Spleen (tissue), 11 donors: ENCODE data around the gene NCDN. TPM values are rescaled to one million over a fixed set of nuclear protein-coding genes. Genes with fewer than 3 reads are reported as not detected.

Experiments used
- DNase-seq: peaks from one replicate; pipeline ENCODE4 v3.0.0-alpha.2; 2020
- H3K27ac ChIP-seq, 8 donors: fragments of 200-600 bp; sonication (generic) in 7 of 8; 1 replicate in 4 of 8; 2 replicates in 4 of 8; pipeline versions ENCODE4 v1.5.0 to v1.8.0; 2016 to 2021; ENCODE audit warnings: inconsistent platforms in 4 of 8, mild to moderate bottlenecking in 4 of 8, moderate library complexity in 1 of 8
- H3K27me3 ChIP-seq, 7 donors: fragments of 200-600 bp; sonication (generic) in 6 of 7; replicated peaks in 1 of 7; 1 replicate in 4 of 7; 2 replicates in 3 of 7; pipeline versions ENCODE4 v1.5.0 to v1.8.0; 2016 to 2021; ENCODE audit warnings: inconsistent platforms in 3 of 7, mild to moderate bottlenecking in 1 of 7
- H3K36me3 ChIP-seq, 6 donors: fragments of 200-600 bp; sonication (generic) in 5 of 6; 1 replicate in 4 of 6; 2 replicates in 2 of 6; pipeline versions ENCODE4 v1.5.0 to v1.8.0; 2016 to 2021; ENCODE audit warnings: inconsistent platforms in 2 of 6
- H3K4me1 ChIP-seq, 6 donors: fragments of 200-600 bp; sonication (generic) in 5 of 6; 1 replicate in 3 of 6; 2 replicates in 3 of 6; pipeline versions ENCODE4 v1.5.0 to v1.8.0; 2016 to 2021; ENCODE audit warnings: inconsistent platforms in 3 of 6
- H3K4me3 ChIP-seq, 8 donors: fragments of 200-600 bp; sonication (generic) in 7 of 8; 1 replicate in 4 of 8; 2 replicates in 4 of 8; pipeline versions ENCODE4 v1.5.0 to v1.8.0; 2016 to 2021; ENCODE audit warnings: inconsistent platforms in 4 of 8, mild to moderate bottlenecking in 4 of 8, moderate library complexity in 2 of 8
- H3K9me3 ChIP-seq, 8 donors: fragments of 200-600 bp; sonication (generic) in 7 of 8; 1 replicate in 4 of 8; 2 replicates in 4 of 8; pipeline versions ENCODE4 v1.5.0 to v1.8.0; 2016 to 2021; ENCODE audit warnings: inconsistent platforms in 4 of 8
- POLR2A ChIP-seq, 3 donors: fragments of 450-650 bp; IDR thresholded peaks; one replicate each; pipeline ENCODE4 v1.5.1; 2017; ENCODE audit warnings: antibody characterized with exemption in 3 of 3, mild to moderate bottlenecking in 1 of 3
- POLR2AphosphoS5 ChIP-seq, 3 donors: sonication (generic); formaldehyde crosslinking; IDR thresholded peaks; one replicate each; pipeline ENCODE4 v1.5.1; 2017; ENCODE audit warnings: antibody characterized with exemption in 3 of 3
- WGBS, 5 donors: extraction: QIAGEN DNeasy Blood & Tissue Kit in 3 of 5; methylation state at CpG; one replicate each; pipeline versions ENCODE4 v1.1.5 to v1.1.7; 2013 to 2018; 5-methylcytosine and 5-hydroxymethylcytosine counted together
- intact Hi-C: fragments of 100-400 bp; cut with DNase I; formaldehyde crosslinking; loops from one replicate; pipeline ENCODE4 v1.15.0; 2023; ENCODE audit warnings: low total_unique reads
- polyA plus RNA-seq, 3 donors: library from polyadenylated mRNA; stranded (reverse); fragments of 200-250 nt; gene quantifications; one replicate each; pipeline ENCODE4 v1.2.1, GENCODE V29; 2013
- total RNA-seq, 7 donors: library from RNA; depleted of rRNA in 3 of 7; stranded (reverse); fragments of >200 nt in 3 of 7; fragmentation: NEBNext Ultra II Directional in 4 of 7; extraction: Animal tissue kit (Norgen Biotek cat#: 25700) in 4 of 7; gene quantifications; one replicate each; pipeline versions ENCODE4 v1.1.0 to v1.2.1, GENCODE V29; 2016 to 2021
- TF ChIP-seq, protein P1 (sequence below), 11 experiments: fragments of 200-600 bp in 7 of 11; fragments of 450-650 bp in 4 of 11; sonication (generic) in 4 of 11; IDR thresholded peaks in 8 of 11; conservative IDR thresholded peaks in 3 of 11; 1 replicate in 7 of 11; 2 replicates in 4 of 11; pipeline versions ENCODE4 v1.4.0 to v1.8.0; 2016 to 2021; ENCODE audit warnings: antibody characterized with exemption in 11 of 11, inconsistent platforms in 4 of 11, mild to moderate bottlenecking in 1 of 11
- donor health status: healthy with polysubstance abuse.
- donor health status: DM: no; HTN: no; CAD: no; lungs with moderate emphysema.
- donor health status: DM: no; HTN: no; CAD: no.
- donor health status: Bipolar disorder and iron deficiency.
- donor health status: healthy.
- donor health status: DM: no; HTN: no; CAD: no.
- donor health status: DM: yes; HTN: yes; CAD: no.

NCDN gene
- total and polyA plus RNA-seq, 10 donors = 4.2 to 19.1 (median 16.5) TPM

DNA sequence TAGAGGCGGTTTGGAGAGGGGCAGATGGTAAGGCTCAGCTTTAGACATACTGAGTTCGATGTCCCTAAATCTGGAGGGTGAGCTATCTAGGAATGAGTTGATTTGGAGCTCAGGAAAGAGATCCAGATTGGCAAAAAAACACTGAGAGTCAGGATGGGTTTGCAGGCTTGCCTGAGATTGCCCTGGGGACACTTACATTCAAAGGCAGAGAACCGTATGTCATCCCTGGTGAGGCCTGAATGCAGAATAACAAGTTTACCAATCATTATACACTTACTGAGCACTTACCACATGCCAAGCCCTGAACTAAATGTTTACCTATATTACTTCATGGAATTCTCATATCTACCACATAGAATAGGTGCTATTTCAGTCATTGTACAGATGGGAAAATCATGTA, 43.0 kb downstream of the NCDN start:
- H3K4me1 ChIP-seq = no peaks in the 10 kb centered on the region
- 93 to 100% (median 95%) methylated on average over 3 of the region's 3 CpGs for WGBS, 5 donors
- H3K36me3 ChIP-seq = peaks cover 0 to 88% (median 57%) of the 10 kb centered on the region in 6 donors
- H3K4me3 ChIP-seq = no peak overlapping the region
- H3K9me3 ChIP-seq = no peaks in the 10 kb centered on the region
- intact Hi-C loops = no loop called here
- no peaks in the 10 kb centered on the region for H3K27me3 ChIP-seq
- TF ChIP-seq POLR2A (IDR thresholded peaks at IDR 0.05) (no peak), POLR2AphosphoS5 (IDR thresholded peaks at IDR 0.05) (no peak)
- TF ChIP-seq, protein P1, sequence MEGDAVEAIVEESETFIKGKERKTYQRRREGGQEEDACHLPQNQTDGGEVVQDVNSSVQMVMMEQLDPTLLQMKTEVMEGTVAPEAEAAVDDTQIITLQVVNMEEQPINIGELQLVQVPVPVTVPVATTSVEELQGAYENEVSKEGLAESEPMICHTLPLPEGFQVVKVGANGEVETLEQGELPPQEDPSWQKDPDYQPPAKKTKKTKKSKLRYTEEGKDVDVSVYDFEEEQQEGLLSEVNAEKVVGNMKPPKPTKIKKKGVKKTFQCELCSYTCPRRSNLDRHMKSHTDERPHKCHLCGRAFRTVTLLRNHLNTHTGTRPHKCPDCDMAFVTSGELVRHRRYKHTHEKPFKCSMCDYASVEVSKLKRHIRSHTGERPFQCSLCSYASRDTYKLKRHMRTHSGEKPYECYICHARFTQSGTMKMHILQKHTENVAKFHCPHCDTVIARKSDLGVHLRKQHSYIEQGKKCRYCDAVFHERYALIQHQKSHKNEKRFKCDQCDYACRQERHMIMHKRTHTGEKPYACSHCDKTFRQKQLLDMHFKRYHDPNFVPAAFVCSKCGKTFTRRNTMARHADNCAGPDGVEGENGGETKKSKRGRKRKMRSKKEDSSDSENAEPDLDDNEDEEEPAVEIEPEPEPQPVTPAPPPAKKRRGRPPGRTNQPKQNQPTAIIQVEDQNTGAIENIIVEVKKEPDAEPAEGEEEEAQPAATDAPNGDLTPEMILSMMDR (IDR thresholded peaks at IDR 0.05 in 8 of 11, conservative IDR thresholded peaks at IDR 0.05 in 3 of 11) = no peak
- no peak overlapping the region for H3K27ac ChIP-seq
- DNase-seq = no peak

DNA sequence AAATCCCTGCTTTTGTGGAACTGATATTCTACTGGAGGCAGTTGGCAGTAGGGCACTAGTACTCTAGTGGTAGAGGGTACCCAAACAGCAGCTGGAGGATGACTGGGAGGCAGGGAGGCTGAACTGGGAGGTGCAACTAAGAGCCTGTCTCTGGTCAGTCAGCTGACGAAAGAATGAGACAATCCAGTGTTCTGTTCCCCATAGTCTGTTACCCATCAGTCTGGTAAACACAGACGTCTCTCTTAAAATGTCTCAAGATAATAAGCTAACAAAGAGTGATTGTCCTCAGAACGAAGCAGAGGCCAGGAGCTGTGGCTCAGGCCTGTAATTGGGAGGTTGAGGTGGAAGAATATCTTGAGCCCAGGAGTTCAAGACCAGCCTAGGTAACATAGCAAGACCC, 45.9 kb downstream of the NCDN start:
- intact Hi-C loops = no loop called here
- DNase-seq = no peak
- Histone ChIP-seq H3K27ac (no peak overlapping the region), H3K4me1 (no peaks in the 10 kb centered on the region), H3K27me3 (no peaks in the 10 kb centered on the region), H3K9me3 (no peaks in the 10 kb centered on the region), H3K4me3 (no peak overlapping the region), H3K36me3 (peaks cover 0 to 97% (median 74%) of the 10 kb centered on the region in 6 donors)
- 87 to 98% (median 90%) methylated on average over 3 of the region's 3 CpGs for WGBS, 5 donors
- TF ChIP-seq POLR2A (IDR thresholded peaks at IDR 0.05) (no peak), POLR2AphosphoS5 (IDR thresholded peaks at IDR 0.05) (no peak)
- TF ChIP-seq, protein P1 (IDR thresholded peaks at IDR 0.05 in 8 of 11, conservative IDR thresholded peaks at IDR 0.05 in 3 of 11) = no peak

DNA sequence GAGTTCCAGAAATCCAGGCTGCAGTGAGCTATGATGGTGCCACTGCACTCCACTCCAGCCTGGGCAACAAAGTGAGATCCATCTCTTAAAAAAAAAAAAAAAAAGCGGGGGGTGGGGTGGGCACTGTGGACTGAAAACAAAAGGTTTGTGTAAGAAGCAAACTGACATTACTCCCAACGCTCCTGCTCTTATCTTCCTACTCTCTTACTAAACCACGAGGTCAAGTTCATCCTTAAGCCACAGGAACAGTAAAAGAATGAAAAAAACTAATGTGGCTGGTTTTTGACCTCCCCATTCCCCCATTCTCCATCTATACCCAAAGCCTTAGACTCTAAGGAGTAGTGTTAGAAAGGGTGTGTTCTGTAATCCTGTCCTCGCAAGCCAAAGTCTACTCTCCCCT, 46.3 kb downstream of the NCDN start:
- no peaks in the 10 kb centered on the region for H3K27me3 ChIP-seq
- no peaks in the 10 kb centered on the region for H3K9me3 ChIP-seq
- 77 to 92% (median 88%) methylated on average over 4 of the region's 4 CpGs for WGBS, 5 donors
- intact Hi-C loops = no loop called here
- no peak overlapping the region for H3K27ac ChIP-seq
- TF ChIP-seq POLR2A (IDR thresholded peaks at IDR 0.05) (no peak), POLR2AphosphoS5 (IDR thresholded peaks at IDR 0.05) (no peak)
- TF ChIP-seq, protein P1 (IDR thresholded peaks at IDR 0.05 in 8 of 11, conservative IDR thresholded peaks at IDR 0.05 in 3 of 11) = no peak
- DNase-seq = no peak
- no peak overlapping the region for H3K4me3 ChIP-seq
- H3K36me3 ChIP-seq = peaks cover 0 to 100% (median 79%) of the 10 kb centered on the region in 6 donors
- no peaks in the 10 kb centered on the region for H3K4me1 ChIP-seq

DNA sequence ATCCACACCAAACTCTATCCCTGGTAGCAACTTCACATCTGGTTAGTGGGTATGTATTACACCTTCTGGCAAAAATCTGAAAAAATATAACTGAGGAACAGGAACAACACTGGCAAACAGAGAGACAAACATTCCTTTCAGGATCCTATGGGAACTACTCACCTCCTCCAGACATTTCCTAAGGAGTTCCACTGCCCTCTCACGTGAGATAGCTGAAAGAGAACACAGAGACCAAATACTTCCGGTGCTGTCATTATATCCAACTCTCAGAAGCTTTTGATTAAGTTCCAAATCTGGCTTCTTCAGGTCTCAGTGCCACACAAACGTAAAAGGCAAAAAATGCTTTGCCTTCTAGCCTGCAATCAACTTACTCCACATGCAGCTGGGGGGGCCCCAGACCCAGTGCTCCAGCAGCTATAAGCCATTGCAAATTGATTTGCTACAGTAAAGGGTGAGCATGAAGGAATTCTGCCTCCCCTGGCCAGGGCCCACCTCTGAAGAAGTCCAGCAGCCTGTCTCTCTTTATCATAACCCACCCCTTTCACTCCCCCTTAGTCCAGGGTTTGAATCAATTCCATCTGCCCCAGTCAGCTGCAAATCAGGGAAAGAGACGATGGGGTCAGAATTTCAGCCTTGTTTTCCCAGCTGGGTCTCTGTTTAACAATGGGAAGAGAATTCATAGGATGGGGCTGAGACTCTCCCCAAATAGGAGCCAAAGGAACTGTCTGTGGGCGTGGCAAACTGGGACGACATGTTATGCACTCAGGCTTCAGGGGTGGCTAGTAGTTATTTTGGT, 47.7 kb downstream of the NCDN start:
- Histone ChIP-seq H3K4me1 (no peaks in the 10 kb centered on the region), H3K27me3 (no peaks in the 10 kb centered on the region), H3K4me3 (no peak overlapping the region), H3K9me3 (no peaks in the 10 kb centered on the region), H3K36me3 (peaks cover 0 to 100% (median 82%) of the 10 kb centered on the region in 6 donors), H3K27ac (no peak overlapping the region)
- intact Hi-C loops = no loop called here
- TF ChIP-seq POLR2A (IDR thresholded peaks at IDR 0.05) = no peak
- TF ChIP-seq, protein P1 (IDR thresholded peaks at IDR 0.05 in 8 of 11, conservative IDR thresholded peaks at IDR 0.05 in 3 of 11) = no peak
- no peak for TF ChIP-seq POLR2AphosphoS5 (IDR thresholded peaks at IDR 0.05)
- WGBS, 5 donors = 84 to 94% (median 93%) methylated on average over 6 of the region's 6 CpGs
- DNase-seq = no peak
